Heart right ventricle (tissue), 16 donors: ENCODE results near the gene LRSAM1. TPM values are rescaled to one million over a fixed set of nuclear protein-coding genes. Genes with fewer than 3 reads are reported as not detected.
A peak's percentile ranks its signal among the peaks of the same experiment; 100 is the strongest.

Source experiments
- ATAC-seq, 8 donors: fragments of 200-7000 bp; cut with Tn5 transposase; one replicate each; pipeline ENCODE4 v1.9.1; 2020; ENCODE audit warnings: mild to moderate bottlenecking in 8 of 8, moderate library complexity in 8 of 8, moderate number of reproducible peaks in 1 of 8
- DNase-seq, 2 donors: peaks; one replicate each; pipeline ENCODE4 v3.0.0-alpha.2; 2020
- H3K27ac ChIP-seq, 10 donors: fragments of 200-600 bp; sonication (generic) in 2 of 10; one replicate each; pipeline versions ENCODE4 v1.5.0 to v1.8.0; 2020 to 2022; ENCODE audit warnings: mild to moderate bottlenecking in 3 of 10
- H3K27me3 ChIP-seq, 7 donors: fragments of 200-600 bp; one replicate each; pipeline ENCODE4 v1.8.0; 2021 to 2022; ENCODE audit warnings: mild to moderate bottlenecking in 2 of 7
- H3K36me3 ChIP-seq, 9 donors: fragments of 200-600 bp; sonication (generic) in 1 of 9; one replicate each; pipeline versions ENCODE4 v1.5.0 to v1.8.0; 2020 to 2022; ENCODE audit warnings: mild to moderate bottlenecking in 2 of 9
- H3K4me1 ChIP-seq, 9 donors: fragments of 200-600 bp; sonication (generic) in 1 of 9; one replicate each; pipeline versions ENCODE4 v1.5.0 to v1.8.0; 2020 to 2022; ENCODE audit warnings: mild to moderate bottlenecking in 4 of 9
- H3K4me3 ChIP-seq, 10 donors: fragments of 200-600 bp; sonication (generic) in 2 of 10; one replicate each; pipeline versions ENCODE4 v1.5.0 to v1.8.0; 2020 to 2022; ENCODE audit warnings: mild to moderate bottlenecking in 7 of 10, moderate library complexity in 2 of 10
- H3K9me3 ChIP-seq, 11 donors: fragments of 200-600 bp in 10 of 11; sonication (generic) in 2 of 11; one replicate each; pipeline versions ENCODE4 v1.5.0 to v1.8.0; 2013 to 2022; ENCODE audit warnings: mild to moderate bottlenecking in 2 of 11, control low read depth in 1 of 11, moderate library complexity in 1 of 11
- WGBS, 2 donors: extraction: QIAGEN DNeasy Blood & Tissue Kit; methylation state at CpG; one replicate each; pipeline ENCODE4 v1.1.7; 2013; ENCODE audit warnings: inconsistent platforms in 1 of 2; 5-methylcytosine and 5-hydroxymethylcytosine counted together
- intact Hi-C, 10 donors: fragments of 100-400 bp; cut with DNase I; formaldehyde crosslinking; loops; one replicate each; pipeline versions ENCODE4 v1.11.1 to v1.14.2; 2022
- polyA plus RNA-seq, 2 donors: library from polyadenylated mRNA; stranded (reverse); fragments of 200-250 nt; gene quantifications; one replicate each; pipeline ENCODE4 v1.2.3, GENCODE V29; 2013
- total RNA-seq, 10 donors: library from RNA; stranded (reverse); fragmentation: NEBNext Ultra II Directional in 3 of 10; extraction: Animal tissue kit (Norgen Biotek cat#: 25700) in 3 of 10; gene quantifications; one replicate each; pipeline versions ENCODE4 v1.2.1 to v1.2.4, GENCODE V29; 2021 to 2023
- TF ChIP-seq, protein P1 (sequence below), 9 donors: fragments of 200-600 bp; sonication (generic) in 2 of 9; IDR thresholded peaks; one replicate each; pipeline versions ENCODE4 v1.5.0 to v1.8.0; 2021 to 2022; ENCODE audit warnings: antibody characterized with exemption in 9 of 9, mild to moderate bottlenecking in 5 of 9, moderate library complexity in 1 of 9
- donor health status: Arrhythmogenic right ventricular cardiomyopathy.
- donor health status: ischemic (EF 13 %, LVEDD 7.1; RV severe dilation, severe dysfunction).
- donor health status: healthy with polysubstance abuse.
- donor health status: DM: no; HTN: yes; CAD: no.
- donor health status: DM: no; HTN: no; CAD: no.
- donor health status: ischemic (EF 25% LVEDD 6.9; RV normal size, moderate dysfunction).
- donor health status: ischemic (EF 25% LVEDD 5.7; RV mildly dilated, moderate dysfunction).
- donor health status: healthy.
- donor health status: DM: yes; HTN: yes; CAD: no.
- donor health status: Ischemic cardiomyopathy.
- donor health status: ischemic (EF 35%, LVEDD 5.7; RV mildly dilated, moderate dysfunction).
- donor health status: nonischemic (EF 11% LVEDD 7.7; RV severe dilation, severe dysfunction).
- donor health status: DM: yes; HTN: yes; CAD: no.
- donor health status: PGD.
- donor health status: ischemic (EF 29% LVEDD 5.4; RV normal size, mild dysfunction).
- donor health status: nonischemic (EF 23%, LVEDD 6.1; RV moderate dilation, normal function).

Gene LRSAM1
- total and polyA plus RNA-seq, 12 donors: 21.2 to 59.9 (median 29.5) TPM

DNA sequence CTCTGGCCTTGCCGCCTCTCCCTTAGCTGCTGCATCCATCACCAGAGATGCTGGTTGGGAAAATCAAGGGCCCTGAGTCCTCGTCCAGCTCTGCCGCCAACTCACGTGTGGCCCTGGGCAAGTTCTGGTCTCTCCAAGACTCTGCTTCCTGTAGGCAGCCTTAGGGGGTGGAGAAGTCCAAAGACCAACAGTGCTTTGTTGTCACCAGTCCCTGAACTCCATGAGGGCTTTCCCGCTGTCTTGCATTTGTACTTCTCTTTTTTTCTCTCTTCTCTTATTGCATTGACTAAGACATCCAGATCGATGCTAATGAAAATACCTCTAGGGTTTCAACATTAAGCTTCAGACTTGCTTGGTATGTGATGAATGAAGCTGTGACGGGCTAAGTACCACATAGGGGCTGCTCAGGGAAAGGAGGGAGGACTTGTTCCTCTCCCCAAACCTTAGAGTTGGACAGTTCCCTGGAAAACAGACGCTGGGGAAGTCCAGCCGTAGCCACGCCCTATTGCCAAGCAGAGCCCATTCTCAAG lies 97.1 kb downstream of the LRSAM1 start:
- DNase-seq (no peak), ATAC-seq (no peak)
- Histone ChIP-seq H3K36me3 (peaks cover 0 to 17% (median 0%) of the 10 kb centered on the region in 9 donors), H3K27me3 (no peaks in the 10 kb centered on the region), H3K4me3 (no peak overlapping the region), H3K4me1 (peaks cover 10 to 83% (median 57%) of the 10 kb centered on the region in 9 donors), H3K9me3 (no peaks in the 10 kb centered on the region), H3K27ac (no peak overlapping the region)
- intact Hi-C loops: no loop called here
- TF ChIP-seq, protein P1, sequence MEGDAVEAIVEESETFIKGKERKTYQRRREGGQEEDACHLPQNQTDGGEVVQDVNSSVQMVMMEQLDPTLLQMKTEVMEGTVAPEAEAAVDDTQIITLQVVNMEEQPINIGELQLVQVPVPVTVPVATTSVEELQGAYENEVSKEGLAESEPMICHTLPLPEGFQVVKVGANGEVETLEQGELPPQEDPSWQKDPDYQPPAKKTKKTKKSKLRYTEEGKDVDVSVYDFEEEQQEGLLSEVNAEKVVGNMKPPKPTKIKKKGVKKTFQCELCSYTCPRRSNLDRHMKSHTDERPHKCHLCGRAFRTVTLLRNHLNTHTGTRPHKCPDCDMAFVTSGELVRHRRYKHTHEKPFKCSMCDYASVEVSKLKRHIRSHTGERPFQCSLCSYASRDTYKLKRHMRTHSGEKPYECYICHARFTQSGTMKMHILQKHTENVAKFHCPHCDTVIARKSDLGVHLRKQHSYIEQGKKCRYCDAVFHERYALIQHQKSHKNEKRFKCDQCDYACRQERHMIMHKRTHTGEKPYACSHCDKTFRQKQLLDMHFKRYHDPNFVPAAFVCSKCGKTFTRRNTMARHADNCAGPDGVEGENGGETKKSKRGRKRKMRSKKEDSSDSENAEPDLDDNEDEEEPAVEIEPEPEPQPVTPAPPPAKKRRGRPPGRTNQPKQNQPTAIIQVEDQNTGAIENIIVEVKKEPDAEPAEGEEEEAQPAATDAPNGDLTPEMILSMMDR (IDR thresholded peaks at IDR 0.05): no peak
- WGBS, 2 donors: 85 to 89% methylated on average over 10 of the region's 10 CpGs

DNA sequence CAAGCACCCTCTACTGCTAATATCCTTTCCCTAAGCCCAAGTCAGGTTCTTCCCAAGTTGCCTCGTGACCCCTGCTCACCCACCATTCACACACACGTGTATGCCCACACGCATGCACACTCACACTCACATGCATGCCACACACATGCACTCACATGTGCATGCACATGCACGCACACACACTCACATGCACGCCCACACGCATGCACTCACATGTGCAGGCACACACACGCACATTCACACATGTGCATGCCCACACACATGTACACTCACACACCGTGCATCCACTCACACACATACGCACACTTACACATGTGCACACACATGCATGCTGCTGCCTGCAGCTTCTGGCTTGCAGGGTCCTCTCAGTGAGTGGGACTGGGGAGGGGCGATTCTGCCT lies 97.9 kb downstream of the LRSAM1 start:
- Histone ChIP-seq H3K36me3 (peaks cover 0 to 17% (median 0%) of the 10 kb centered on the region in 9 donors), H3K27me3 (no peaks in the 10 kb centered on the region), H3K9me3 (no peaks in the 10 kb centered on the region), H3K4me3 (no peak overlapping the region), H3K4me1 (peaks cover 7 to 80% (median 52%) of the 10 kb centered on the region in 9 donors), H3K27ac (no peak overlapping the region)
- intact Hi-C loops: no loop called here
- DNase-seq: no peak
- 94% methylated on average over 10 of the region's 10 CpGs for WGBS, 2 donors
- TF ChIP-seq, protein P1 (IDR thresholded peaks at IDR 0.05): no peak
- ATAC-seq: no peak

DNA sequence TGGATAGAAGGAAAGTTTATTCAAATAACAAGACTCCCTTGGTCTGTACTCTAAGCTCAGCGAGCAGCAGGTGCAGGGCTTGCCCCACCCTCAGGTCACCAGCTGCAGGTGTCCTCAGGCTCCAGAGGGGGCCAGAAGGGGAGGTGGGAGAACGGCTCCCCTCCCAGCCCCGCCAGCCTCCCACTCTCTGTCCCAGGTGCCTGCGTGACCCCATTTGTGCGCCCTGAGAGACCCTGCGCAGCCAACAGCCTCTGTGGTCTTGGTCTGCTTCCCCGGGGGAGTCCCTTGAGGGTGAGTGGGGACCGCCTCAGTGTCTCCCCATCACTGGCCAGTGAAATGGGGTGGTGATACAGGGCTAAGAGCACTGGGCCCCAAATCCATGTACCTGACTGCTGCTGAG lies 98.4 kb downstream of the LRSAM1 start:
- intact Hi-C loops: loop anchor here in 1 of 10 donors (5.0 kb wide), 1 partner anchor 32 kb away; no protein-coding TSS in a partner anchor
- ATAC-seq (no peak), DNase-seq (no peak)
- Histone ChIP-seq H3K4me1 (peaks cover 7 to 80% (median 54%) of the 10 kb centered on the region in 9 donors), H3K9me3 (no peaks in the 10 kb centered on the region), H3K27me3 (no peaks in the 10 kb centered on the region), H3K36me3 (peaks cover 0 to 17% (median 0%) of the 10 kb centered on the region in 9 donors), H3K4me3 (no peak overlapping the region), H3K27ac (peak overlapping the region in 1 of 10 donors; percentile 40)
- TF ChIP-seq, protein P1 (IDR thresholded peaks at IDR 0.05): no peak
- 91 to 95% methylated on average over 8 of the region's 8 CpGs for WGBS, 2 donors

DNA sequence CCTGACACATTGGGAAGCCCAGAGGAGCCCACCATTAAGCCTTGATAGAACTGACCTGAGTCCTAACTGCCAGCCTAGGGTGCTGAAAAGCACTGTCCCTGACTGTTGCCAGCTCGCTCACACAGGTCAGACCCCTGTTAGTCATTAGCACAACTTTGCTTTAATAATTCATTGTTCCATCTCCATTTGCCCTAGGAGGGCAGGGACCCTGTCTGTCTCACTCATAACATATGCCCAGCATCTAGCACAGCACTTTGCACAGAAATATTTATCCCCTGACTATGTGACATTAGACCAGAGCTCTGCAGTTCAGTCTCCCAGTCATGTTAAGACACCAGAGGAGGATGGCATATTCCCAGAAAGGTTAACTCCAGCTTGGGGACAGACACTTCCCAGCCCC lies 99.0 kb downstream of the LRSAM1 start:
- WGBS, 2 donors: 85 to 93% methylated on average over 1 of the region's 1 CpG
- peak overlapping the region in 3 of 10 donors; percentile 33 to 44 (median 40) for H3K27ac ChIP-seq
- H3K27me3 ChIP-seq: no peaks in the 10 kb centered on the region
- H3K36me3 ChIP-seq: peaks cover 0 to 17% (median 0%) of the 10 kb centered on the region in 9 donors
- no peaks in the 10 kb centered on the region for H3K9me3 ChIP-seq
- DNase-seq (no peak), ATAC-seq (no peak)
- TF ChIP-seq, protein P1 (IDR thresholded peaks at IDR 0.05): no peak
- intact Hi-C loops: loop anchor here in 1 of 10 donors (5.0 kb wide), 1 partner anchor 33 kb away; no protein-coding TSS in a partner anchor
- H3K4me1 ChIP-seq: peaks cover 8 to 80% (median 52%) of the 10 kb centered on the region in 9 donors
- no peak overlapping the region for H3K4me3 ChIP-seq
